Gastrocnemius medialis (tissue), 4 donors: ENCODE measurements around the gene DELE1. TPM values are rescaled to one million over a fixed set of nuclear protein-coding genes. Genes with fewer than 3 reads are reported as not detected.
A peak's percentile ranks its signal among the peaks of the same experiment; 100 is the strongest.

Source experiments
- ATAC-seq, 2 donors: fragments of 150-250 bp; one replicate each; pipeline ENCODE4 v1.9.1; 2016
- DNase-seq, 2 donors: peaks; one replicate each; pipeline ENCODE4 v3.0.0-alpha.2; 2019
- H3K27ac ChIP-seq, 4 donors: fragments of 200-600 bp; sonication (generic); 1 replicate in 1 of 4; 2 replicates in 3 of 4; pipeline ENCODE4 v1.5.1; 2016 to 2018; ENCODE audit warnings: mild to moderate bottlenecking in 2 of 4, moderate library complexity in 1 of 4
- H3K27me3 ChIP-seq, 3 donors: fragments of 200-600 bp; sonication (generic) in 2 of 3; 1 replicate in 1 of 3; 2 replicates in 2 of 3; pipeline versions ENCODE4 v1.5.1 to v1.6.0; 2016 to 2019; ENCODE audit warnings: mild to moderate bottlenecking in 1 of 3, moderate library complexity in 1 of 3
- H3K36me3 ChIP-seq, 2 donors: fragments of 200-600 bp; sonication (generic) in 1 of 2; one replicate each; pipeline ENCODE4 v1.5.1; 2017 to 2018
- H3K4me1 ChIP-seq, 2 donors: fragments of 200-600 bp; sonication (generic) in 1 of 2; one replicate each; pipeline ENCODE4 v1.5.1; 2016 to 2017; ENCODE audit warnings: mild to moderate bottlenecking in 2 of 2
- H3K4me3 ChIP-seq, 4 donors: fragments of 200-600 bp; sonication (generic) in 3 of 4; 1 replicate in 1 of 4; 2 replicates in 3 of 4; pipeline ENCODE4 v1.5.1; 2016 to 2019; ENCODE audit warnings: mild to moderate bottlenecking in 2 of 4
- H3K9me3 ChIP-seq, 3 donors: fragments of 200-600 bp; sonication (generic) in 2 of 3; 1 replicate in 1 of 3; 2 replicates in 2 of 3; pipeline ENCODE4 v1.5.1; 2016 to 2019
- CTCF ChIP-seq, 5 experiments: fragments of 450-650 bp in 3 of 5; fragments of 200-600 bp in 2 of 5; sonication (generic) in 2 of 5; IDR thresholded peaks in 4 of 5; conservative IDR thresholded peaks in 1 of 5; 1 replicate in 4 of 5; 2 replicates in 1 of 5; pipeline ENCODE4 v1.5.1; 2016 to 2019; ENCODE audit warnings: antibody characterized with exemption in 5 of 5, mild to moderate bottlenecking in 3 of 5, moderate library complexity in 3 of 5
- POLR2A ChIP-seq, 2 donors: fragments of 450-650 bp; IDR thresholded peaks; one replicate each; pipeline ENCODE4 v1.6.1; 2017; ENCODE audit warnings: antibody characterized with exemption in 2 of 2, mild to moderate bottlenecking in 2 of 2, moderate library complexity in 2 of 2
- in situ Hi-C, 4 donors: fragments of 200-750 bp; cut with MboI; loops; one replicate each; pipeline versions ENCODE4 v1.15.0 to v1.8.0; 2017; ENCODE audit warnings: low sequenced_read_pairs in 4 of 4
- intact Hi-C: fragments of 100-400 bp; cut with DNase I; formaldehyde crosslinking; loops from one replicate; pipeline ENCODE4 v1.15.1; 2023; ENCODE audit warnings: low total_unique reads
- total RNA-seq, 4 donors: library from RNA; depleted of rRNA; stranded (reverse); fragments of >200 nt; gene quantifications; one replicate each; pipeline versions ENCODE4 v1.1.0 to v1.2.3, GENCODE V29; 2016

The DELE1 gene
- total RNA-seq, 4 donors from 2014 or later, result 31.3 to 91.6 (median 52.4) TPM

GRCh38 chr5:141914199-141914743 is 9.4 kb upstream of the DELE1 start:
- intact Hi-C loops (no loop called here), in situ Hi-C loops (no loop called here)
- H3K27ac ChIP-seq, result no peak overlapping the region
- peak overlapping the region; percentile 37 to 67 (median 46) for H3K4me3 ChIP-seq
- H3K27me3 ChIP-seq, result peaks cover 0 to 17% (median 4%) of the 10 kb centered on the region in 3 donors
- H3K4me1 ChIP-seq, result peaks cover 0 to 8% of the 10 kb centered on the region in 2 donors
- no peaks in the 10 kb centered on the region for H3K36me3 ChIP-seq
- DNase-seq (peak in 1 of 2 donors; percentile 11), ATAC-seq (peak; percentile 16 to 21)
- H3K9me3 ChIP-seq, result no peaks in the 10 kb centered on the region
- peak in 3 of 5 experiments; percentile 27 to 42 (median 30) for TF ChIP-seq CTCF (IDR thresholded peaks at IDR 0.05 in 4 of 5, conservative IDR thresholded peaks at IDR 0.05 in 1 of 5)
- TF ChIP-seq POLR2A (IDR thresholded peaks at IDR 0.05), result no peak

- Histone ChIP-seq H3K36me3 (no peaks in the 10 kb centered on the region), H3K4me1 (peaks cover 0 to 8% of the 10 kb centered on the region in 2 donors), H3K9me3 (no peaks in the 10 kb centered on the region), H3K27ac (no peak overlapping the region), H3K4me3 (no peak overlapping the region), H3K27me3 (peaks cover 0 to 17% (median 4%) of the 10 kb centered on the region in 3 donors)
- in situ Hi-C loops, result no loop called here
- ATAC-seq (no peak), DNase-seq (no peak)
- intact Hi-C loops, result no loop called here
- TF ChIP-seq CTCF (IDR thresholded peaks at IDR 0.05 in 4 of 5, conservative IDR thresholded peaks at IDR 0.05 in 1 of 5), result no peak
- TF ChIP-seq POLR2A (IDR thresholded peaks at IDR 0.05), result no peak
Observed at GRCh38 chr5:141914797-141915196, 8.9 kb upstream of the DELE1 start.

GRCh38 chr5:141915881-141916336 is 7.8 kb upstream of the DELE1 start:
- Histone ChIP-seq H3K27ac (no peak overlapping the region), H3K36me3 (no peaks in the 10 kb centered on the region), H3K4me1 (peaks cover 4 to 9% of the 10 kb centered on the region in 2 donors), H3K4me3 (no peak overlapping the region), H3K27me3 (peaks cover 0 to 17% (median 4%) of the 10 kb centered on the region in 3 donors), H3K9me3 (no peaks in the 10 kb centered on the region)
- intact Hi-C loops, result no loop called here
- in situ Hi-C loops, result no loop called here
- ATAC-seq, result no peak
- TF ChIP-seq POLR2A (IDR thresholded peaks at IDR 0.05) (no peak), CTCF (IDR thresholded peaks at IDR 0.05 in 4 of 5, conservative IDR thresholded peaks at IDR 0.05 in 1 of 5) (no peak)
- no peak for DNase-seq

- no peaks in the 10 kb centered on the region for H3K36me3 ChIP-seq
- H3K4me3 ChIP-seq, result no peak overlapping the region
- no peaks in the 10 kb centered on the region for H3K9me3 ChIP-seq
- in situ Hi-C loops, result no loop called here
- no peak overlapping the region for H3K27ac ChIP-seq
- ATAC-seq (no peak), DNase-seq (no peak)
- H3K4me1 ChIP-seq, result peaks cover 9 to 15% of the 10 kb centered on the region in 2 donors
- peaks cover 0 to 17% (median 4%) of the 10 kb centered on the region in 3 donors for H3K27me3 ChIP-seq
- no peak for TF ChIP-seq CTCF (IDR thresholded peaks at IDR 0.05 in 4 of 5, conservative IDR thresholded peaks at IDR 0.05 in 1 of 5)
- no peak for TF ChIP-seq POLR2A (IDR thresholded peaks at IDR 0.05)
- intact Hi-C loops, result no loop called here
Observed at GRCh38 chr5:141916522-141916921, 7.1 kb upstream of the DELE1 start.
